ENCODE results near the gene BMP5.

The BMP5 gene

GRCh38 chr6:55713436-55713835, 162.0 kb downstream of the BMP5 start:
- DNase-seq (ENCODE audit: low read depth in 2 of 2), result peak in 1 of 2 donors; percentile 53
- H3K4me3 ChIP-seq (replicated peaks in 1 of 2; ENCODE audit: low read depth in 2 of 2, low read length in 2 of 2), result no peak overlapping the region
- no peak for TF ChIP-seq CTCF (IDR thresholded peaks at IDR 0.05; ENCODE audit: low read depth, low read length)

GRCh38 chr6:55708711-55709110, 166.7 kb downstream of the BMP5 start:
- no peak for TF ChIP-seq CTCF (IDR thresholded peaks at IDR 0.05; ENCODE audit: low read depth, low read length)
- no peak for DNase-seq (ENCODE audit: low read depth in 2 of 2)
- H3K4me3 ChIP-seq (replicated peaks in 1 of 2; ENCODE audit: low read depth in 2 of 2, low read length in 2 of 2), result no peak overlapping the region

- H3K4me3 ChIP-seq (replicated peaks in 1 of 2; ENCODE audit: low read depth in 2 of 2, low read length in 2 of 2), result no peak overlapping the region
- DNase-seq (ENCODE audit: low read depth in 2 of 2), result no peak
- TF ChIP-seq CTCF (IDR thresholded peaks at IDR 0.05; ENCODE audit: low read depth, low read length), result no peak
These were observed 169.6 kb downstream of the BMP5 start for GRCh38 chr6:55705451-55706440.

GRCh38 chr6:55704421-55704820, 171.0 kb downstream of the BMP5 start:
- H3K4me3 ChIP-seq (replicated peaks in 1 of 2; ENCODE audit: low read depth in 2 of 2, low read length in 2 of 2), result no peak overlapping the region
- TF ChIP-seq CTCF (IDR thresholded peaks at IDR 0.05; ENCODE audit: low read depth, low read length), result no peak
- peak; percentile 10 to 75 for DNase-seq (ENCODE audit: low read depth in 2 of 2)
